Breast epithelium (tissue), 3 donors: ENCODE results near the gene DCLK1.

ENCODE experiments used
- CTCF ChIP-seq, 3 donors: fragments of 450-650 bp; IDR thresholded peaks; one replicate each; pipeline ENCODE4 v1.5.1; 2016 to 2017; ENCODE audit warnings: antibody characterized with exemption in 3 of 3, mild to moderate bottlenecking in 3 of 3, moderate library complexity in 3 of 3
- POLR2A ChIP-seq: fragments of 450-650 bp; IDR thresholded peaks from one replicate; pipeline ENCODE4 v1.6.1; 2016; ENCODE audit warnings: antibody characterized with exemption, mild to moderate bottlenecking, moderate library complexity

DNA sequence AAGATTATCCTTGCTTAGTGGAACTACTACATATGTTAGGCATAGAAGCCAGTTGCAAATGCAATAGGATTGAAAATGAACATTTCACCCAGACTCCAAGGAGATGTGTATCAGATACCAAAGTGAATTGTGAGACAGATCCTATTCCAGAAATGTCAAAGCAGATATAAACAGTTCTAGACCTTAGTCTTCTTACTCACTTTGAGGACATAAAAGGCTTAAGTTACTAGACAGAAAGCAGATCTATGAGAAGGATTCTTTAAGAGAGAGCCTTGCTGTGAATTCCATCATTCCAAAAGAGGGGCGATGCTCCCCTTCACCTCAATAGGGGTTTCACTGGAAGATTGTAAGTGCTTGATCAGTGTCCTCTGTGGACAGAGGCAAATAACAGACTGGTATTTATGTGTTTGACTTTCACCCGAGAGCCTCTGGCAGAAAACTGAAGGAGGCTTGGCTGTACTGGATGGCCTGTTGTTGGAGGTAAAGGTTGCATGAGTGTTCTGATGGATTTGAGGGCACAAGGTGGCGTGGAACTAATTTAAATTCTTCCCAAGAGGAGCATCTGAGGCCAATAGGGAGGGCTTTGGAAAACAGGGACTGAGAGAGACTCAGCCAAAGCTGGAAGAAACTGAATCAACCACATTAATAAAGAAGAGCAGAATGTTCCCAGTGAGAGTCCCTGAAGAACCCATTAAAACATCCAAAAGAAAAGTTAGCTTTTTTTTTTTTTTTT is 194.8 kb downstream of the DCLK1 start:
- no peak for TF ChIP-seq CTCF (IDR thresholded peaks at IDR 0.05)
- TF ChIP-seq POLR2A = no peak
